ENCODE measurements around the gene AGT.

GRCh38 chr1:230753586-230754251 lies 39.8 kb upstream of the AGT start:
- TF ChIP-seq CTCF (IDR thresholded peaks at IDR 0.05; ENCODE audit: borderline replicate concordance, extremely low read depth, low read length, poor library complexity, severe bottlenecking) (no peak), EZH2 (IDR thresholded peaks at IDR 0.05; ENCODE audit: borderline replicate concordance, low read depth, low read length, severe bottlenecking) (no peak)

Data from DND-41 (cell line).